ENCODE data around the gene UGT1A5.

The UGT1A5 gene

DNA sequence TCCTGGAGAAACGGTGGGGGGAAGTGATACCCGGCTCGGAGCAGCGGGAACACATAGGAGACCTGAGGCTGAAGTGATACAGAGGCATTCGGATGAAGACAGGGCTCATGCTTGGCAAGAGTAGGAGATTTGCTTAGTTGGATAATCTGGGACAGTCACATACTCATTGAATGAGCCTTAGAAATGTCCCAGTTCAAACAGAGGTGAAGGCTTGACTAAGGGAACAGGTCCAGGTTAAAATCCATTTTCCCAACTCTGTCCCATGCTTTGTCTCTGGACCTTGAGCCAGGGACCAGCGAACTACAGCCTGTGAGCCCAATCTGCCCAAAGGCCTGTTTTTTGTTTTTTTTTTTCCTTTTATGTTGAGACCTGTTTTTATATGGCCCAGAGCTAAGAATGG is 18.7 kb upstream of the UGT1A5 start:
- H3K27ac ChIP-seq = peak overlapping the region; percentile 55
- no peak for TF ChIP-seq ZFX (IDR thresholded peaks at IDR 0.05)
- TF ChIP-seq, protein P1, sequence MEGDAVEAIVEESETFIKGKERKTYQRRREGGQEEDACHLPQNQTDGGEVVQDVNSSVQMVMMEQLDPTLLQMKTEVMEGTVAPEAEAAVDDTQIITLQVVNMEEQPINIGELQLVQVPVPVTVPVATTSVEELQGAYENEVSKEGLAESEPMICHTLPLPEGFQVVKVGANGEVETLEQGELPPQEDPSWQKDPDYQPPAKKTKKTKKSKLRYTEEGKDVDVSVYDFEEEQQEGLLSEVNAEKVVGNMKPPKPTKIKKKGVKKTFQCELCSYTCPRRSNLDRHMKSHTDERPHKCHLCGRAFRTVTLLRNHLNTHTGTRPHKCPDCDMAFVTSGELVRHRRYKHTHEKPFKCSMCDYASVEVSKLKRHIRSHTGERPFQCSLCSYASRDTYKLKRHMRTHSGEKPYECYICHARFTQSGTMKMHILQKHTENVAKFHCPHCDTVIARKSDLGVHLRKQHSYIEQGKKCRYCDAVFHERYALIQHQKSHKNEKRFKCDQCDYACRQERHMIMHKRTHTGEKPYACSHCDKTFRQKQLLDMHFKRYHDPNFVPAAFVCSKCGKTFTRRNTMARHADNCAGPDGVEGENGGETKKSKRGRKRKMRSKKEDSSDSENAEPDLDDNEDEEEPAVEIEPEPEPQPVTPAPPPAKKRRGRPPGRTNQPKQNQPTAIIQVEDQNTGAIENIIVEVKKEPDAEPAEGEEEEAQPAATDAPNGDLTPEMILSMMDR (conservative IDR thresholded peaks at IDR 0.05) = no peak

DNA sequence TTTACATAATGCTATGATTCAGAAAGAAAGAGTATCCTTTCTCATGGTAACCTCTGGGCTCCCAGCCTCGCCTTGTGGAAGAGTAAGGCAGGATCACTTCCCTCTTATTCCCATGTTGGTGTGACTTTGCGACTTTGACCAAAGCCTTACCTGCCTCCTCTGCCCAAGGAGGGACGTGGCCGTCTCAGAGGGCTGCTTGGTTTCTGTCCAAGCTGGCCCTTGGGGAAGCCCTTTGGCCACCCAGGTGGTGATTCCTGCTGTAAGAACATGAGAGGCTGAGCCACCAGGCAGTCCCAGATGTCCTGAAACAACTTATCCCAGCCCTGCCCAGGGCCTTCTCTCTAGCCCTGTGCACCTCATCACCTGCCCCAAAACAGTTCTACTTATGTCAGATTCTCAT is 14.0 kb upstream of the UGT1A5 start:
- H3K27ac ChIP-seq = peak overlapping the region; percentile 99
- TF ChIP-seq, protein P1 (conservative IDR thresholded peaks at IDR 0.05) = no peak
- TF ChIP-seq ZFX (IDR thresholded peaks at IDR 0.05) = no peak

DNA sequence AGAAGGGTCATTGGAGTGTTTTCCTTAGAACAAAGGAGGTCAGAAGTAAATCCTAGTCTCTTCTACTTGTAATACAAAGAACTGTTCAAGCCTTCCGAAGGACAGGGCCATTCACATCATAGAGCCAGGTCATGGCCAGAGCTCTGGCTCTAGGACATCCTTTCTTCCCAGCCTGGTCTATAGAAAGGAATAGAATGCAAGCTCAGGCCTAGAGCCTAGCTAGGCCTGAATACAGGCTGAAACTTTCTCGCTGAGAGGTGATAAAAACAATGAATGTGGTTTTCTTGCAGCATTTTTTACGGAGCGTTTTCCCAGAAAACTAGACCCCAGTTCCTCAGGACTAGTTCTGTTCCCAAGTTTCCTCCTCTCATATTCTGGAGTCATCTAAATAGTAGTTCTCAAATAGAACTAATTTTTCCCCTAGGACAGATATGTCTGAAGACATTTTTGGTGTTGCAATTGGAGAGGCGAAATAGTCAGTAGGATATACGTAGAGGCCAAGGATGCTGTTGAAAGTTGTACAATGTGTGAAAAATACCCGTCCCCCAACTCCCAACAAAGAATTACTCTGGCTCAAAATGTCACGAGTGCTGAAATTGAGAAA is 13.2 kb upstream of the UGT1A5 start:
- peak overlapping the region; percentile 99 for H3K27ac ChIP-seq
- TF ChIP-seq, protein P1 (conservative IDR thresholded peaks at IDR 0.05) = no peak
- TF ChIP-seq ZFX (IDR thresholded peaks at IDR 0.05) = no peak

DNA sequence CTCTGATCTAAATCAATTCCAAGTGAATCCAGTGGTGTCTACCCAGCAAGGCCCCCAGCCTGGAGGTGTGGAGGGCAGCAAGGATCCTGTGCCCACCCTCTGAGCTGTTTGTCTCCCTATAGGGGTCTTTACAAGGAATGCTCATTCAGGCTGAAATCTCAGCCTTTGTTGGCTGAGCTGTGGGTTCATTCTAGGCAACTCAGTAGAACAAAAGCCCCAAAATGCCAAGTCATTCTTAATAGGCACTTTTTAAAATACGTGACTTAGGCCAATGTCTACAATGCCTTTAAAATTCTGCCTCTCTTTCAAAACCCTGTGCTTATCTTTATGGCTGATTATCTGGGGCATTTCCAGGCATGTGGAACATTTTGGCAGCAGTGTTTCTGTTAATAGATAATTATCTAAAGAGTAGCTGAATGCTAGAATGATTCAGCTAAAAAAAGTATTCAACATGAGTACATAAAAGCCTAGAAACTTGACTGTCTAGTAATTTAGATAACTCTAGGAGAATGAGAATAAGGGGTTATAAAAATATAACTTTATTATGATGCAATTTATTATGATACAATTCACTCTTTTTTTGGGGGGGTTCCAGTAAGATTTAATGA is 12.6 kb upstream of the UGT1A5 start:
- peak overlapping the region; percentile 99 for H3K27ac ChIP-seq
- TF ChIP-seq, protein P1 (conservative IDR thresholded peaks at IDR 0.05) = no peak
- TF ChIP-seq ZFX (IDR thresholded peaks at IDR 0.05) = no peak

DNA sequence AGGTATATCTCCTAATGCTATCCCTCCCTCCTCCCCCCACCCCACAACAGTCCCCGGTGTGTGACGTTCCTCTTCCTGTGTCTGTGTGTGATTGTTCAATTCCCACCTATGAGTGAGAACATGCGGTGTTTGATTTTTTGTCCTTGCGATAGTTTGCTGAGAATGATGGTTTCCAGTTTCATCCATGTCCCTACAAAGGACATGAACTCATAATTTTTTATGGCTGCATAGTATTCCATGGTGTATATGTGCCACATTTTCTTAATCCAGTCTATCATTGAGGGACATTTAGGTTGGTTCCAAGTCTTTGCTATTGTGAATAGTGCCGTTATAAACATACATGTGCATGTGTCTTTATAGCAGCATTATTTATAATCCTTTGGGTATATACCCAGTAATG is 11.9 kb upstream of the UGT1A5 start:
- peak overlapping the region; percentile 72; the same call in 1 of the 2 replicates for H3K27ac ChIP-seq

DNA sequence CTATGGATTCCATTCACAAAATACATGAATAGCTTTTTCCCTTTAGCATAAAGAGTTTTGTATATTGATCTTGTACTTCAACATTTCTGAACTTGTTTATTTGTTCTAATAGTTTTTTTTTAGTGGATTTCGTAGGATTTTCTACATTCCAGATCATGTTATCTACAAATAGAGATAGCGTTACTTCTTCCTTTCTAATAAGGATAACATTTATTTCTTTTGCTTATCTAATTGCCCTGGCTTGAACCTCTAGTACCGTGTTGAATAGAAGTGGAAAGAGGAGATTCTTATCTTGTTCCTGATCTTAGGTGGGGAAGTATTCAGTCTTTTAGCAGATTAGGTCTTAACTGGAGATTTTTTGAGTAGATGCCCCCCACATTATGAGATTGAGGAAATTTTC is 10.5 kb upstream of the UGT1A5 start:
- no peak overlapping the region for H3K27ac ChIP-seq
- TF ChIP-seq, protein P1 (conservative IDR thresholded peaks at IDR 0.05) = no peak
- no peak for TF ChIP-seq ZFX (IDR thresholded peaks at IDR 0.05)

DNA sequence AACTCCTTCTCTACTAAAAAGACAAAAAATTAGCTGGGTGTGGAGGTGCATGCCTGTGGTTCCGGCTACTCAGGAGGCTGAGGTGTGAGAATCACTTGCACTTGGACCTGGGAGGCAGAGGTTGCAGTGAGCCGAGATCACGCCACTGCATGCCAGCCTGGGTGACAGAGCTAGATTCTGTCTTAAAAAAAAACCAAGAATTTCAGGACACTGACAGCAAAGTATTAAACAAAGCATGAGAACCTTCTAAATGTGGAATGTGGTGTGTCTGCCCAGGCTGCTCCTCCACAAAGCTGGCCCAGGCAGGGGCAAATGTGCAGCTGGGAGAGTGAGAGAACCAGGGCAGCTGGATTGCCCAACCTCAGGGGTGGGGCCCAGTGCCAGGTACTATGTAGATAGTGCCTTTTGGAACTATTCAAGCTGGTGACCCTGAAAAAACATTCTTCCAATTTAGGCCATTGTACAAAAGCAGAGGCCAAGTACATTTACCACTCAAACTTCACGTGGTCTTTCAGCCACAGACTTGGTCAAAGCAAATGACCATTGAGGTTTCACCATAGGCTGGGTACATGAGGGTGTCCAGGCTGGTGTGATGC is 6.7 kb upstream of the UGT1A5 start:
- H3K27ac ChIP-seq = peak overlapping the region; percentile 24; the same call in 1 of the 2 replicates
- TF ChIP-seq, protein P1 (conservative IDR thresholded peaks at IDR 0.05) = no peak
- TF ChIP-seq ZFX (IDR thresholded peaks at IDR 0.05) = no peak
